GM12878 (cell line): ENCODE measurements around the gene NR2F2. TPM values are rescaled to one million over a fixed set of nuclear protein-coding genes. Genes with fewer than 3 reads are reported as not detected.

ENCODE experiments used
- ATAC-seq: fragments of 200-7000 bp; cut with Tn5 transposase; 3 replicates; pipeline ENCODE4 v1.9.1; 2020; ENCODE audit warnings: mild to moderate bottlenecking, moderate library complexity
- BruUV-seq: library from RNA; stranded (reverse); fragments of 400-500 nt; replicated peaks from 2 replicates; lab custom pipeline; 2021; lab: Mats Ljungman, UMichigan
- CTCF ChIA-PET: fragments of 300-600 bp; sonication (Branson Sonifier 250); formaldehyde crosslinking; extraction: SDS; loops from one replicate; lab custom pipeline; 2021; ENCODE audit warnings: inconsistent platforms; lab: Yijun Ruan, JAX
- POLR2A ChIA-PET: fragments of 350-600 bp; formaldehyde crosslinking; extraction: SDS; loops from one replicate; lab custom pipeline; 2021; ENCODE audit warnings: inconsistent platforms; lab: Charles Lee
- RAD21 ChIA-PET: fragments of 300-600 bp; sonication (Branson Sonifier 250); formaldehyde crosslinking; loops from one replicate; lab custom pipeline; 2023; ENCODE audit warnings: antibody characterized with exemption; ENCODE audit not compliant: unreplicated experiment; lab: Charles Lee
- SMC1A ChIA-PET: fragments of 300-600 bp; sonication (Branson Sonifier 250); formaldehyde crosslinking; loops from one replicate; lab custom pipeline; 2023; ENCODE audit not compliant: unreplicated experiment, uncharacterized antibody; lab: Charles Lee
- DNase-seq: peaks from one replicate; pipeline ENCODE4 v3.0.0-alpha.2; 2011; ENCODE audit warnings: low read depth, low spot score
- FAIRE-seq: peaks from 3 replicates; lab custom pipeline; 2011; peaks lifted over from hg19 to GRCh38; lab: Jason Lieb, UNC
- H2AFZ ChIP-seq: 2 replicates; pipeline ENCODE4 v1.6.0; 2011; ENCODE audit warnings: low read depth, low read length, control low read depth; ENCODE audit not compliant: control insufficient read depth
- H3K27ac ChIP-seq: 2 replicates; pipeline ENCODE4 v1.5.1; 2011; ENCODE audit warnings: control low read depth; ENCODE audit not compliant: control insufficient read depth, insufficient read depth
- H3K27me3 ChIP-seq, 2 experiments: replicated peaks in 1 of 2; 2 replicates each; pipeline versions ENCODE4 v1.6.0 to v1.6.1; 2011; ENCODE audit warnings: low read length in 1 of 2; ENCODE audit not compliant: control insufficient read depth in 2 of 2, insufficient read depth in 2 of 2
- H3K36me3 ChIP-seq, 2 experiments: 2 replicates each; pipeline ENCODE4 v1.5.1; 2011; ENCODE audit warnings: low read length in 1 of 2; ENCODE audit not compliant: control insufficient read depth in 2 of 2, insufficient read depth in 2 of 2
- H3K4me1 ChIP-seq: 2 replicates; pipeline ENCODE4 v1.6.1; 2011; ENCODE audit warnings: mild to moderate bottlenecking, low read length, moderate library complexity, mixed read lengths; ENCODE audit not compliant: control insufficient read depth, insufficient read depth
- H3K4me2 ChIP-seq: 2 replicates; pipeline ENCODE4 v1.6.0; 2011; ENCODE audit warnings: control low read depth; ENCODE audit not compliant: control insufficient read depth, insufficient read depth
- H3K4me3 ChIP-seq: fragments of 200-600 bp; sonication (generic); 2 replicates; pipeline ENCODE4 v1.5.1; 2016
- H3K79me2 ChIP-seq: 2 replicates; pipeline ENCODE4 v1.6.0; 2011; ENCODE audit warnings: low read length; ENCODE audit not compliant: control insufficient read depth, insufficient read depth
- H3K9ac ChIP-seq: 2 replicates; pipeline ENCODE4 v1.8.0; 2011; ENCODE audit warnings: low read length, control low read depth, mixed read lengths; ENCODE audit not compliant: control insufficient read depth, insufficient read depth
- H3K9me3 ChIP-seq: replicated peaks from 3 replicates; pipeline ENCODE4 v1.5.1; 2011; ENCODE audit warnings: mild to moderate bottlenecking, low read length; ENCODE audit not compliant: control insufficient read depth, insufficient read depth
- H4K20me1 ChIP-seq: 2 replicates; pipeline ENCODE4 v1.6.0; 2011; ENCODE audit not compliant: control insufficient read depth, insufficient read depth
- ATF3 ChIP-seq: IDR thresholded peaks from 2 replicates; pipeline ENCODE4 v1.6.1; 2011; ENCODE audit warnings: low read depth, mild to moderate bottlenecking, low read length, moderate library complexity, borderline replicate concordance; ENCODE audit errors: extremely low read depth
- HSF1 ChIP-seq: fragments of 150-350 bp; IDR thresholded peaks from 2 replicates; pipeline ENCODE4 v1.6.1; 2014; ENCODE audit warnings: mild to moderate bottlenecking, low read depth, low read length
- JUNB ChIP-seq: IDR thresholded peaks from 2 replicates; pipeline ENCODE4 v1.6.1; 2016; ENCODE audit warnings: antibody characterized with exemption, mild to moderate bottlenecking
- NFIC ChIP-seq: IDR thresholded peaks from 2 replicates; pipeline ENCODE4 v1.6.1; 2012; ENCODE audit warnings: low read depth, mild to moderate bottlenecking, inconsistent platforms, low read length, moderate library complexity
- SIN3A ChIP-seq: IDR thresholded peaks from 2 replicates; pipeline ENCODE4 v1.6.1; 2012; ENCODE audit warnings: low read depth, low read length, improper control_type of control experiment
- STAT3 ChIP-seq: IDR thresholded peaks from 2 replicates; pipeline ENCODE4 v1.6.1; 2011; ENCODE audit warnings: low read depth, low read length, improper control_type of control experiment
- WGBS: methylation state at CpG from one replicate; pipeline ENCODE4 v1.1.6; 2016; ENCODE audit warnings: low lambda C conversion rate; ENCODE audit not compliant: insufficient replicate concordance, insufficient coverage; ENCODE audit errors: missing lambda C conversion rate; 5-methylcytosine and 5-hydroxymethylcytosine counted together
- in situ Hi-C: fragments of 300-500 bp; cut with MboI; formaldehyde crosslinking; loops from 9 replicates; pipeline ENCODE4 v1.14.3; 2018; ENCODE audit warnings: mixed read lengths
- intact Hi-C: fragments of 100-400 bp; cut with micrococcal nuclease; formaldehyde crosslinking; loops from one replicate; pipeline ENCODE4 v1.14.2; 2022; ENCODE audit not compliant: unreplicated experiment
- polyA plus RNA-seq, 11 experiments: library from polyadenylated mRNA; depleted of rRNA in 4 of 11; unstranded in 6 of 11; stranded (reverse) in 5 of 11; fragments of >200 nt; fragmentation: Nextera tagmentation in 4 of 11; fragmentation: Illumina TruSeq in 1 of 11; extraction: Ambion mirVana in 4 of 11; extraction: Trizol in 1 of 11; gene quantifications; 1 replicate in 1 of 11; 2 replicates in 10 of 11; pipeline versions ENCODE4 v1.2.1 to v1.2.3, GENCODE V29; 2011 to 2016; ENCODE audit warnings: inconsistent platforms in 2 of 11, missing spikeins in 2 of 11, low read depth in 1 of 11
- total RNA-seq, 4 experiments: library from RNA; depleted of rRNA in 3 of 4; stranded (reverse); fragments of >200 nt in 3 of 4; fragmentation: Illumina TruSeq in 1 of 4; extraction: Trizol in 1 of 4; gene quantifications; 2 replicates each; pipeline versions ENCODE4 v1.2.1 to v1.2.3, GENCODE V29; 2013 to 2021

NR2F2 gene
- total and polyA plus RNA-seq, 10 of the 15 experiments (the other 5 are each of a cell fraction or from before 2014, with no cell fraction given) = 1.1 to 10.1 (median 3.2) TPM

GRCh38 chr15:96334705-96335410, 4.4 kb downstream of the NR2F2 start:
- CTCF ChIA-PET = interaction anchor here (0.6 to 13.0 kb wide), 7 partner anchors 6 to 1073 kb away, joined by 3 to 212 read pairs (median 4); partner anchors contain the start of gene NR2F2
- no peaks in the 10 kb centered on the region; the same call in 1 of the 2 replicates for H3K79me2 ChIP-seq
- 28% methylated on average over 5 of the region's 5 CpGs for WGBS
- intact Hi-C loops = loop anchor here (5.0 kb wide), 1 partner anchor 203 kb away; no protein-coding TSS in a partner anchor
- BruUV-seq = no TSS peak
- in situ Hi-C loops = no loop called here
- ATAC-seq = no peak
- no peaks in the 10 kb centered on the region for H3K4me1 ChIP-seq
- SMC1A ChIA-PET = interaction anchor here (0.7 to 3.5 kb wide), 18 partner anchors 8 to 1076 kb away, joined by 3 to 45 read pairs (median 4); no protein-coding TSS in a partner anchor
- H3K9ac ChIP-seq = no peak overlapping the region
- H3K9me3 ChIP-seq = no peaks in the 10 kb centered on the region; the same call in 2 of the 3 replicates
- H3K27ac ChIP-seq = no peak overlapping the region
- H4K20me1 ChIP-seq = no peaks in the 10 kb centered on the region
- peak; percentile 18 for FAIRE-seq
- H3K36me3 ChIP-seq = no peaks in the 10 kb centered on the region
- POLR2A ChIA-PET = interaction anchor here (1.0 to 2.7 kb wide), 6 partner anchors 8 to 276 kb away, joined by 3 to 31 read pairs (median 6); no protein-coding TSS in a partner anchor
- no peak overlapping the region; the same call in 1 of the 2 replicates for H3K4me3 ChIP-seq
- no peak for DNase-seq
- H2AFZ ChIP-seq = no peak overlapping the region
- TF ChIP-seq JUNB = no peak
- no peak for TF ChIP-seq HSF1
- no peak for TF ChIP-seq STAT3
- no peak for TF ChIP-seq NFIC
- no peak for TF ChIP-seq ATF3
- TF ChIP-seq SIN3A = no peak
- RAD21 ChIA-PET = interaction anchor here (0.5 to 5.4 kb wide), 11 partner anchors 7 to 1075 kb away, joined by 3 to 34 read pairs (median 3); no protein-coding TSS in a partner anchor
- peaks cover 0 to 2% of the 10 kb centered on the region in 2 experiments; a peak in 1 of 4 replicates for H3K27me3 ChIP-seq
- peak overlapping the region; percentile 7; the same call in 1 of the 2 replicates for H3K4me2 ChIP-seq
